GM12878 (cell line): ENCODE results near the gene ITSN2. TPM values are rescaled to one million over a fixed set of nuclear protein-coding genes. Genes with fewer than 3 reads are reported as not detected.

Experiments
- ATAC-seq: fragments of 200-7000 bp; cut with Tn5 transposase; 3 replicates; pipeline ENCODE4 v1.9.1; 2020; ENCODE audit warnings: mild to moderate bottlenecking, moderate library complexity
- BruUV-seq: library from RNA; stranded (reverse); fragments of 400-500 nt; replicated peaks from 2 replicates; lab custom pipeline; 2021; lab: Mats Ljungman, UMichigan
- CTCF ChIA-PET: fragments of 300-600 bp; sonication (Branson Sonifier 250); formaldehyde crosslinking; extraction: SDS; loops from one replicate; lab custom pipeline; 2021; ENCODE audit warnings: inconsistent platforms; lab: Yijun Ruan, JAX
- POLR2A ChIA-PET: fragments of 350-600 bp; formaldehyde crosslinking; extraction: SDS; loops from one replicate; lab custom pipeline; 2021; ENCODE audit warnings: inconsistent platforms; lab: Charles Lee
- RAD21 ChIA-PET: fragments of 300-600 bp; sonication (Branson Sonifier 250); formaldehyde crosslinking; loops from one replicate; lab custom pipeline; 2023; ENCODE audit warnings: antibody characterized with exemption; ENCODE audit not compliant: unreplicated experiment; lab: Charles Lee
- SMC1A ChIA-PET: fragments of 300-600 bp; sonication (Branson Sonifier 250); formaldehyde crosslinking; loops from one replicate; lab custom pipeline; 2023; ENCODE audit not compliant: unreplicated experiment, uncharacterized antibody; lab: Charles Lee
- DNase-seq: peaks from one replicate; pipeline ENCODE4 v3.0.0-alpha.2; 2011; ENCODE audit warnings: low read depth, low spot score
- FAIRE-seq: peaks from 3 replicates; lab custom pipeline; 2011; peaks lifted over from hg19 to GRCh38; lab: Jason Lieb, UNC
- H2AFZ ChIP-seq: 2 replicates; pipeline ENCODE4 v1.6.0; 2011; ENCODE audit warnings: low read depth, low read length, control low read depth; ENCODE audit not compliant: control insufficient read depth
- H3K27ac ChIP-seq: 2 replicates; pipeline ENCODE4 v1.5.1; 2011; ENCODE audit warnings: control low read depth; ENCODE audit not compliant: control insufficient read depth, insufficient read depth
- H3K27me3 ChIP-seq, 2 experiments: replicated peaks in 1 of 2; 2 replicates each; pipeline versions ENCODE4 v1.6.0 to v1.6.1; 2011; ENCODE audit warnings: low read length in 1 of 2; ENCODE audit not compliant: control insufficient read depth in 2 of 2, insufficient read depth in 2 of 2
- H3K36me3 ChIP-seq, 2 experiments: 2 replicates each; pipeline ENCODE4 v1.5.1; 2011; ENCODE audit warnings: low read length in 1 of 2; ENCODE audit not compliant: control insufficient read depth in 2 of 2, insufficient read depth in 2 of 2
- H3K4me1 ChIP-seq: 2 replicates; pipeline ENCODE4 v1.6.1; 2011; ENCODE audit warnings: mild to moderate bottlenecking, low read length, moderate library complexity, mixed read lengths; ENCODE audit not compliant: control insufficient read depth, insufficient read depth
- H3K4me2 ChIP-seq: 2 replicates; pipeline ENCODE4 v1.6.0; 2011; ENCODE audit warnings: control low read depth; ENCODE audit not compliant: control insufficient read depth, insufficient read depth
- H3K4me3 ChIP-seq: fragments of 200-600 bp; sonication (generic); 2 replicates; pipeline ENCODE4 v1.5.1; 2016
- H3K79me2 ChIP-seq: 2 replicates; pipeline ENCODE4 v1.6.0; 2011; ENCODE audit warnings: low read length; ENCODE audit not compliant: control insufficient read depth, insufficient read depth
- H3K9ac ChIP-seq: 2 replicates; pipeline ENCODE4 v1.8.0; 2011; ENCODE audit warnings: low read length, control low read depth, mixed read lengths; ENCODE audit not compliant: control insufficient read depth, insufficient read depth
- H3K9me3 ChIP-seq: replicated peaks from 3 replicates; pipeline ENCODE4 v1.5.1; 2011; ENCODE audit warnings: mild to moderate bottlenecking, low read length; ENCODE audit not compliant: control insufficient read depth, insufficient read depth
- H4K20me1 ChIP-seq: 2 replicates; pipeline ENCODE4 v1.6.0; 2011; ENCODE audit not compliant: control insufficient read depth, insufficient read depth
- EGR1 ChIP-seq, 2 experiments: IDR thresholded peaks; 1 replicate in 1 of 2; 2 replicates in 1 of 2; pipeline ENCODE4 v1.6.1; 2011 to 2012; ENCODE audit warnings: low read depth in 2 of 2, low read length in 2 of 2, borderline replicate concordance in 1 of 2, mild to moderate bottlenecking in 1 of 2, moderate library complexity in 1 of 2
- ELK1 ChIP-seq: IDR thresholded peaks from 2 replicates; pipeline ENCODE4 v1.6.1; 2012; ENCODE audit warnings: low read depth, low read length, improper control_type of control experiment
- FOS ChIP-seq: IDR thresholded peaks from 3 replicates; pipeline ENCODE4 v1.6.1; 2011; ENCODE audit warnings: borderline replicate concordance; ENCODE audit not compliant: insufficient read length; ENCODE audit errors: extremely low read depth
- GATAD2B ChIP-seq: fragments of 450-650 bp; conservative IDR thresholded peaks from 2 replicates; pipeline ENCODE4 v1.6.1; 2017; ENCODE audit warnings: low read depth, mild to moderate bottlenecking, moderate library complexity
- IRF5 ChIP-seq: fragments of 450-650 bp; IDR thresholded peaks from 2 replicates; pipeline ENCODE4 v1.6.1; 2017; ENCODE audit warnings: borderline replicate concordance
- PAX5 ChIP-seq: IDR thresholded peaks from 2 replicates; pipeline ENCODE4 v1.6.1; 2011; ENCODE audit warnings: low read depth, low read length, borderline replicate concordance
- PAX8 ChIP-seq: fragments of 450-650 bp; IDR thresholded peaks from 2 replicates; pipeline ENCODE4 v1.6.1; 2017; ENCODE audit warnings: mild to moderate bottlenecking, moderate library complexity
- PKNOX1 ChIP-seq: fragments of 450-650 bp; IDR thresholded peaks from 2 replicates; pipeline ENCODE4 v1.6.1; 2016; ENCODE audit warnings: mild to moderate bottlenecking
- POLR2A ChIP-seq: IDR thresholded peaks from 2 replicates; pipeline ENCODE4 v1.6.1; 2011; ENCODE audit warnings: low read depth, mild to moderate bottlenecking, low read length
- RUNX3 ChIP-seq: IDR thresholded peaks from 2 replicates; pipeline ENCODE4 v1.6.1; 2012; ENCODE audit warnings: low read length, inconsistent platforms
- SPI1 ChIP-seq: IDR thresholded peaks from 2 replicates; pipeline ENCODE4 v1.6.1; 2011; ENCODE audit warnings: low read depth, mild to moderate bottlenecking, low read length, moderate library complexity, borderline replicate concordance; ENCODE audit not compliant: insufficient read depth
- WGBS: methylation state at CpG from one replicate; pipeline ENCODE4 v1.1.6; 2016; ENCODE audit warnings: low lambda C conversion rate; ENCODE audit not compliant: insufficient replicate concordance, insufficient coverage; ENCODE audit errors: missing lambda C conversion rate; 5-methylcytosine and 5-hydroxymethylcytosine counted together
- in situ Hi-C: fragments of 300-500 bp; cut with MboI; formaldehyde crosslinking; loops from 9 replicates; pipeline ENCODE4 v1.14.3; 2018; ENCODE audit warnings: mixed read lengths
- intact Hi-C: fragments of 100-400 bp; cut with micrococcal nuclease; formaldehyde crosslinking; loops from one replicate; pipeline ENCODE4 v1.14.2; 2022; ENCODE audit not compliant: unreplicated experiment
- polyA plus RNA-seq, 11 experiments: library from polyadenylated mRNA; depleted of rRNA in 4 of 11; unstranded in 6 of 11; stranded (reverse) in 5 of 11; fragments of >200 nt; fragmentation: Nextera tagmentation in 4 of 11; fragmentation: Illumina TruSeq in 1 of 11; extraction: Ambion mirVana in 4 of 11; extraction: Trizol in 1 of 11; gene quantifications; 1 replicate in 1 of 11; 2 replicates in 10 of 11; pipeline versions ENCODE4 v1.2.1 to v1.2.3, GENCODE V29; 2011 to 2016; ENCODE audit warnings: inconsistent platforms in 2 of 11, missing spikeins in 2 of 11, low read depth in 1 of 11
- total RNA-seq, 4 experiments: library from RNA; depleted of rRNA in 3 of 4; stranded (reverse); fragments of >200 nt in 3 of 4; fragmentation: Illumina TruSeq in 1 of 4; extraction: Trizol in 1 of 4; gene quantifications; 2 replicates each; pipeline versions ENCODE4 v1.2.1 to v1.2.3, GENCODE V29; 2013 to 2021

The ITSN2 gene
- total and polyA plus RNA-seq, 10 of the 15 experiments (the other 5 are each of a cell fraction or from before 2014, with no cell fraction given), result 20.5 to 80.0 (median 54.7) TPM

- Histone ChIP-seq H3K4me1 (no peaks in the 10 kb centered on the region), H3K9ac (no peak within 1 kb of the TSS), H3K9me3 (no peaks in the 10 kb centered on the region), H3K27me3 (no peaks in the 10 kb centered on the region), H4K20me1 (no peaks in the 10 kb centered on the region), H3K79me2 (no peaks in the 10 kb centered on the region), H3K4me3 (no peak within 1 kb of the TSS), H2AFZ (no peak within 1 kb of the TSS), H3K4me2 (no peak within 1 kb of the TSS), H3K27ac (no peak within 1 kb of the TSS), H3K36me3 (no peaks in the 10 kb centered on the region)
- FAIRE-seq (no peak), DNase-seq (no peak), ATAC-seq (no peak)
- SMC1A ChIA-PET, result interaction anchor here (2.2 kb wide), 1 partner anchor 21 kb away, joined by 5 read pairs; no protein-coding TSS in a partner anchor
- WGBS, result 94% methylated on average over 24 of the region's 46 CpGs
- intact Hi-C loops (no loop called here), in situ Hi-C loops (no loop called here)
- TF ChIP-seq SPI1 (no peak), FOS (no peak), PAX5 (no peak), GATAD2B (no peak), EGR1 (IDR thresholded peaks at IDR 0.05; ENCODE audit: borderline replicate concordance in 1 of 2, low read depth in 2 of 2, low read length in 2 of 2) (no peak), POLR2A (no peak), IRF5 (no peak), PAX8 (no peak), RUNX3 (no peak), ELK1 (no peak), PKNOX1 (no peak)
- POLR2A ChIA-PET, result no interaction called here
- CTCF ChIA-PET, result interaction anchor here (3.1 kb wide), 1 partner anchor 12 kb away, joined by 15 read pairs; no protein-coding TSS in a partner anchor
- BruUV-seq, result no TSS peak
- RAD21 ChIA-PET, result no interaction called here
Observed at GRCh38 chr2:24174851-24175277, 185.5 kb downstream of the ITSN2 start, which contains the start of gene FAM228A. FAM228A (plus strand) TSS chr2:24175053; CDS start chr2:24175481, 428 bp downstream.
